ENCODE measurements around the gene NLN.
"Not testable (repeated sequence)": the region's sequence is repeated elsewhere in the genome, so short reads cannot be mapped to it uniquely, and the experiment has no call there.

The NLN gene

DNA sequence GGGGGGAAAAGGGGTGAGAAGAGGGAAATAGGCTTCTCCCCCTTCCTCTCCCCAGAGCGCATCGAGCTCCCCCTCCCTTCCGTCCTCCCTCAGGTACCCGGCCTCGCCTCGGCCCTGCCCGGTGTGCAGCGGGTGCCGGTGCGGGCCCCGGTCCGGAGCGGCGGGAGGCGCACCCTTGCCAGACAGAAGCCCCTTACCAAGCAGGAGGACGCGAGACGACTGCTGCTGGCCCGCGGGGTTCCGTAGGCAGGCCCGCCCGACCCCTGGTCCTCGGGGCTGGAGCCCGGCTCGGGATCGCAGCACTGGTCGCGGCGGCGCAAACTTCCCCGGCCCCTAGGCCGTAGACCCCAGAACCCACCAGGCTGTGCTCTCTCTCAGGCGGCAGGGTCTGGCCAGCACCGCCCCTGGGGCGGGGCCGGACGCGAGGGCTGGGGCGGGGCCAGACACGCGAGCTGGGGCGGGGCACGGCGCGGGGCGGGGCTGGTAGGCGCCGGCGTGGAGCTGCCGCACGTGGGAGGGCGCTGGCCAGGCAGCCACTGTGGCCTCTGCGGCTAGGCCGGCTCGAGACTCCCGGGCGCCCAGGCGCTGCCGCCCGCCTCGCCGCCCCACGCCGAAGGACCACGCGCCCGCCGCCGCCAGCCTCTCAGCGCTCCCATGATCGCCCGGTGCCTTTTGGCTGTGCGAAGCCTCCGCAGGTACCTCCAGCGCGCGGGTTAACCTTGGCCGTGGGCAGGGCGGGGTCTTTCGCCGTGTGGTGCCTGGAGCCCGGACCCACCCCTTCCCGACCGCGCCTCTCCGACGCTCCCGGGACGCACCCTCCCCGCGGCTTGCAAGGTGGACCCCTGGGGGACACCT, at the start of gene NLN, which contains the start of gene SGTB:
TSS of gene NLN (plus strand) at position 486 of the 855 bp plus-strand sequence. CDS start at position 655, 169 bp downstream.
TSS of gene SGTB (minus strand) at position 390 of the 855 bp plus-strand sequence. CDS start 1,302 bp downstream, outside the sequence.
- peak; percentile 60 for DNase-seq

DNA sequence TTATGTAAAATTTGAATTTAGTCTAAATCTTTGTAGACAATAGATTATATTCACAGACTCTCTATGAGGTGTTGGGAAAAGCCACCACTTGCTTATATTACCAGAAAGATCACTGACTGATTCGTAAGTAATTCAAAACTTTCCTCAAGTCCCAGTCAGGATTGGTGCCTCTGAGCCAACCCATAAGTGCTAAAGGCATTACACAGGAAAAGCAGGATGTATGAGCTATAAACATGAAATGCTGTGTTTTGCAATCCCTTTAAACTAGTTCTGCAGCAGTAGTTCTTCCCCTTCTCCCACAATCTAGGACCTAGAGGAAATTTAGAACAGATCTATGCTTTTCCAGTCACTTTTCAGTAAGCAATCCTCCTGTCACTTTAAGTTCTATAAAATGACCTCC, 49.2 kb upstream of the NLN start:
- DNase-seq = no peak

DNA sequence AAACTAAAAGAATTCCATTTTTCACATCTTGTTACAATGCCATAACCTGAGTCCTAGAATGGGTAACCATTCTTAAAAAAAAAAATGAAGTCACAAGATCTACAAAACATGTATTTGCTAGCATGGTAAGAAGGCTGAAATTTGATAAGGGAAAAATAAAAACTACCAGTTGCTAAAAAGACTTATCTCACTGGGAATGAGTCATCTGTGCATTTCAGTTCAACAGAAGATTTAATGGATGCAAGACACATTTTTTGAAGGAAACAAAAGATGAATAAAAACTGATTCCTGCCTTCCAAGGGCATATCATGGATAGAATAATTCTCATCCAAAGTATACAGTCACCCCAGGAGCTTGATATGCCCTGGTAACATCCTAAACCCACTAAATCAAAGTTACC, 47.3 kb upstream of the NLN start:
- DNase-seq = no peak

DNA sequence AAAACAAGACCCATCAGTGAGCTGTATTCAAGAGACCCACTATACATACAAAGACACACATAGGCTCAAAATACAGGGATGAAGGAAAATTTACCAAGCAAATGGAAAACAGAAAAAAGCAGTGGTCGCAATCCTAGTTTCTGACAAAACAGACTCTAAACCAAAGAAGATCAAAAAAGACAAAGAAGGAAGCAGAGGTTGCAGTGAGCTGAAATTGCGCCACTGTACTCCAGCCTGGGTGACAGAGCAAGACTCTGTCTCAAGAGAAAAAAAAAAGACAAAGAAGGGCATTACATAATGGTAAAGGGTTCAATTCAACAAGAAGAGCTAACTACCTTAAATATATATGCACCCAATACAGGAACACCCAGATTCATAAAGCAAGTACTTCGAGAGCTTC, 45.9 kb upstream of the NLN start:
- not testable (repeated sequence) for DNase-seq

DNA sequence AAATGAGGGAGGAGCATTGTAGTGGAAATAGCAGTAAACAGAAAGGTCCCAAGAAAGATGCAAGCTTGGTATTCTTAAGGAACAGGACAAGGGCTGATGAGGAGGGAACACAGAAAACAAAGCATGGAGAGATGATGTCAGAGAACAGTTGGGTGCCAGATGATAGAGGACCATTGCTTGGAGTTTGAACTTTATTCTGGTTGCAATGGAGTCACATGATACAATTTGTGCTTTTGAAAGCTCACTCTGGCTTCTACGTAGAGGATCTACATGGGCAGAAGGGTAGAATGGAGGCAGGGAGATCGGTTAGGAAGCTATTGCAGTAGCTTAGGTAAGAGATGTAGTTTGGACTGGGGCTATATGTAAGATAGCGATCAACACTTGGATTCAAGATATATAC, 39.9 kb upstream of the NLN start:
- no peak for DNase-seq

DNA sequence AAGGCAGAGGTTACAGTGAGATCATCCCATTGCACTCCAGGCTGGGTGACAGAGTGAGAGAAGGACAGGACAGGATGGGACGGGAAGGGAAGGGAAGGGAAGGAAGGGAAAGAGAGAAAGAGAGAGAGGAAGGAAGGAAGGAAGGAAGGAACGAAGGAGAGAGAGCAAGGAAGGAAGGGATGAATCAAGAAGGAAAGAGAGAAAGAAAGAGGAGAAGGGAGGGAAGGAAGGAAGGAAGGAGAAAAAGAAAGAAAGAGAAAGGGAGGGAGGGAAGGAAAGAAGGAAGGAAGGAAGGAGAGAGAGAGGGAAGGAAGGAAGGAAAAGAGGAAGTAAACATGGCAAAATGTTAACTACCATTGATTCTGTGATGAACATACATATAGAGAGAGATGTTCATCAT, 28.9 kb upstream of the NLN start:
- no peak for DNase-seq

DNA sequence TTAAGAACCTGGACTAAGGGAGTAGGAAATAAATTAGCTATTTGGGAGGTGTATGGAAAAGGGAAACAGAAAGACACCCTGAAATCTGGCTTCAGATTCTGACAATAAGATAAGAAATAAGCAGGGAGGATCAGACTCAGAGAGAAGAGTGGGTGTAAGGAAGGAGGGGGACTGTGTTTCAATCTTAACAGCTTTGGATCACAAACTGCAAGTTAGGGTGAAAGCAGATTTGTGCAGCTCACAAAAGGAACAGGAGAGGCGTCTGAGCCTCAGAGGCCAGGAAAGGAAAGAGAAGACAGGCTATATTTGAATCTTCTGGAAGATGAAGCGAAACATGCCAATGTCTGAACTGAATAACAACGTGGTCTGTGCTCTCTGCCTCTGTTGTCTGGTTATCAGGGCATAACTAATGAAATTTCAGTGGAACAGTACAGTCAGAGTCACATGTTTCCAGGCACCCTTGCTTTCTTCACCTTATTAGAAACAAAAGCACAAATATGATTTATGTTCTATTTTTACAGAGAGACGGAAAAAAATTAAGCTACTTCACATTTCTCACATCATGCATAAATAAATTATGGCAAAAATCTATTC, 26.7 kb upstream of the NLN start:
- DNase-seq = no peak

DNA sequence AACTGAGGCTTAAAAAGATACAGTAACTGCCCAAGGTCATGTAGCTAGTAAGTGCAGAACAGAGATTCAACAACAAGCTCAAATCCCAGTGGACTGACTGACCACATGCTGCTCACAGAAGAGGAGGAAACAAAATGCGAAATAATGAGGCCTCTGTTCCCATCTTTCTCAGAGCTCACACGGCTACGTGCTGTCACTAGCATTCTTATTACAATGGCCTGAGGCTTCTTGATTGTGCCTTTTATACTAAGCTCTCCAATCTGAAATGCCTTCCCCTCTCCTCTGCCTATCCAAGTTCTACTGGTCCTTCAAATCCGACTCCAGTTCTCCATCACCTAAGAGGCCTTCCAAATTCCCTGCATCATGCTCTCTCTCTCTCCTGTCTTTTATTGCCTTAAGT, 26.1 kb upstream of the NLN start:
- no peak for DNase-seq

DNA sequence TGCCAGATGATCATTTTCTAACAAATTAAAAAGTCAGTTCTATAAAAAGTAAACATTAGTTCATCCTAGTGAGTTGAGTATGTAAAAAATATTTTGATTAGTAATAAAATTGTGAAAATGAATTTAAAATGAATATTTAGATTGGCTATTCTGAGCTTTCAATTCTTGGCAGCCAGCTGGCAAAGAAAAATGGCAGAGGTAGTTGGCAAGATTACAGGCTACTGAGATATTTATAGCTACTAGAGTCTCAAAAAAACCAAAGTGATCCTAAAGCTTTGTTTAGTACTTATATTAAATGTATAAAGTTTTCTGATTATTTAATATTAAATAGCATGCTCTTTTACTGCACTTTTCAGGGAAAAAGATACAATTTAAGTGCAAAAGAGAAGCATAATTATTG, 25.1 kb upstream of the NLN start:
- DNase-seq = no peak

DNA sequence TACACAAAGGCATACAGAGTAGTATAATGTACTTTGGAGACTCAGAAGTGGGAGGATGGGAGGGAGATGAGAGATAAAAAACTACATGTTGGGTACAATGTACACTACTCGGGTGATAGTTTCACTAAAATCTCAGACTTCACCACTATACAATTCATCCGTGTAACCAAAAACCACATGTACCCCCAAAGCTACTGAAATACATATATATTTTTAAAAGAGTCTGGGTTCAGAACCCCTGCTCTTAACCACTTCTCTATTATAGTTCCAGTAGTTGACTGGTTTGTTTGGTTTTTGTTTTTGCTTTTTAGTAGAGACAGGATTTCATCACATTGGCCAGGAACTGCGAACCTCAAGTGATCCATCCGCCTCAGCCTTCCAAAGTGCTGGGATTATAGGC, 22.7 kb upstream of the NLN start:
- DNase-seq = no peak

DNA sequence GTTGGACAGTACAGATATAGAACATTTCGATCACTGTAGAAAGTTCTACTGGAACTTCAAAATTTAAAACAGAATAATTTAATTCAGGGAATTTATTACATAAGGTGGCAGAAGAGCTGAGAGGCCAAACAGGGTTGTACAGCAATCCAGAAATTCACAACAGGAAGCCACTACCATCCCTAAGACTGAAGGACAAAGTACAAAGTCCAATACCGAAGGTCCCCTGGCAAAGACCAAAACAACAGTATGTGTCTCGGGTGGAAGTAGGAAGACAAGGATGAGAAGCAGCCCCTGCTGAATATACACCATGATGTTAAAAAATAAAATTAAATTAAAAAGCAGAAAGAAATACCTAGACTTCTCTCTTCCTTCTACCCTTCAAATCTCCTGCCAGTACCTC, 20.0 kb upstream of the NLN start:
- DNase-seq = no peak

DNA sequence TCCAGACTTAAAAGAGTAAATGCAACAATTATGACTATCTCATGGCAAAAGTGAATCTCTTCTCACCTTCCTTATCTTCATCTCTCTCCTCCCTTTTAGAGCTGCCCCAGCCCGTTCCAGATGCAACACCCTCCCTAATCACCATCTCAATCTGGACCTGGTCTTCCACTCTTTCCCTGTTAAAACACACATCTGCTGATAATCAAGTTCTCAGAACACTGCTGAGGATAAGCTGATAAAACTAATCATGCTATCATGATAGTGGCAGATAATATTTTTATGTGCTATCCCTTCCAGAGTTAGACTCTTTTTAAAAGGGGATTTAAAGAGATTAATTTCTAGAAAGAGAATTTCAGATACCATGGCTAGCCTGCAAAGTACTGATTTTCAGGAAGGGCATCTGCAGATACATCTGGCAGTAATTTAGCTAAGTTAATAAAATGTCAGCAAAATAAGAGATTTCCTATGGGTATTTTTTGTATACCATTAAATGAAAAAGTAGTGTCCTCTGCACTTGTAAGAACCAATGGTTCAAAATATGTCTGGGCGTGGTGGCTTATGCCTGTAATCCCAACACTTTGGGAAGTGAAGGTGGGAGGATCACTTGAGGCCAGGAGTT, 17.3 kb upstream of the NLN start:
- DNase-seq = no peak

DNA sequence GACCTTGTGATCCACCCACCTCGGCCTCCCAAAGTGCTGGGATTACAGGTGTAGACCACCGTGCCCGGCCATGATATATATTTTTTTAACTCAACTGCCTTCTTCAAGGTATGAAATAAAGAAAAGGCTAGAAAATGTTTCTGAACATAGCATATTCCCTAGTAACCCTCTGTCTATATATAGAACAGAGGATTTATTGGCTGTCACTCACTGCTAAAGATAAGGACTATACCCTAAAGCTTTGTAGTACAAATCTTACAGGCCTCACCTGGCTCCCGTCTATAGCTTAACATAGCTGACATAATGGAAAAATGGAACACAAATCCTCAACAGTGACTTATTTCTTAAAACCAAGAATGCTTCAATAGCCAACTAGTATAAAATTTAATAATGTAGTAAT, 14.3 kb upstream of the NLN start:
- no peak for DNase-seq

DNA sequence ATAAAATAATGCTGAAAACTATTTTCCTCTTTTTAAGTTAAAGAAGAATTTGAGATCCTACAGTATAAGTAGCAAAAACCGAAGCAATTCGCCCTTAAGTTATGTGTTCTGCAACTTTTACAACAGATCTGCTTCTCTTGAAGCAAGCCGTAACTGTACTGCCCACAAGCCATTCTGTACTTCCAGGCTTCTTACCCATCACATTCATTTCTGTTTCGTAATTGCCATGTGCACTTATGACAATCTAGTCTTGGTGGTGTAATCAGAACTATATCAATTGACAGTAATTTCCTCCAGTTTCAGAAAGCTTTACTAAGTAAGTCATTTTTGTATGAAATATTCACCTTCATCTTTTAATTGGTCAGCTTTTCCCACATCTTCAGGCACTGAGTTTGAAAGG, 13.9 kb upstream of the NLN start:
- no peak for DNase-seq

DNA sequence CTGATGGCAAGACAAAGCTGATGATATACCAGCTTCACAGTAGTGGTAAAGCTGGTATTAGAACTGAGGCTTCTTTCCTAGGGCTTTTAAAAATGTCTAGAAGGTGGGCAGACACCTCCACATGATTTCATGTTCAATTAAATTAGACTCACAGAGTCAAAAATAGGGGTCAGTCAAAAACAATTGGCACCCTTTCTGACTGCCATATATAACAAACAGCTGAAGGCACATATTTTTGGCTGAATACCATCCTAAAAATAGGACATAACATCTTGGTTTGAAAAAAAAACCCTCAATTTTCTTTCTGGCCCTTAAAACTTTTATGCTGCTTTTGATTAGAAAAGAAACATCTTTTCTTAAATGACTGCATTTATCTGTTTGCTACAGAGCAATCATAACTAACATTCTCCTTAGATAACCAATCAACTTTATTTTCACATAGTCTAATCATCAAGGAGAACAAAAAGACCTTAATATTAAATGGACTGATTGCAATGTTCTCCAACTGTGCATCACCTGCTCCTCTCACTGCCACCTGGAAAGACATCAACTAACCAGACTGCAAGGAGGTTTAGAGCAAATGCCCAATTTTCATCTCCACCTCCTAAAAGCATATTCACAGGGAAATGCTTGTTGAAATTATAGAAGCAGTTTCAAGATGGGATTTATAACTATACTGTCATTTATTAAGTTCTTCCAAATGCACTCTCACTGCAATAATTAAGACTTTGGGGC, 3.3 kb upstream of the NLN start:
- no peak for DNase-seq

DNA sequence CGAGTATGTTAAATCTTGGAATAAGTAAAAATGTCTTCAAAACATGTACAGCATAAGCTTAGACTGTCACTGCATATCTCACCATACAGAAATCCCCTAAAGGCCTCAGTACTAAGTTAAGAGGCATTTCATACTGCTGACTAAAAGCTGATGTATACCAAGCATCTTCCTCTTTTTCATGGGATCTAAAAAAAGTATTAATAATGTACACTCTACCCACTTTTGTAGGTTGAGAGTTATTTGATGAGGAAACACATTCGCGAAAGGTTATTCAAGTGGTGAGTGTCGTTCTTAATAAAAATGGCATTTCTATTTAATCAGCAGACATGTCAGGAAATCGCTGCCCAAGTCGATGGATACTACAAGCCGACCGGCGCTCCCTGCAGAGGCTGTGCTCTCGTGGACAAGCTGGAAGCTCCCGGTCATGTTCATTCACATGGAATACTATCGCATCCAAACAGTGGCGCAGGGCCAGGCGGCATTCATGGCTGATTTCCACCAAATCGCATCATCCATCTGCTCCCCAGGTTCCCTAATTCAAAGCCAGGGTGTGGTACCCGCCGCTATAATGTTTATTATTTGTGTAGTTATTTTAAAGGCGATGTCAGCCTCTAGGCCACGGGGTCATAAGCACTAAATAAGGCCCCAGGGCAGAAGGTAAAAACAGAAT, 820 bp upstream of the NLN start:
- DNase-seq = peak; percentile 52

DNA sequence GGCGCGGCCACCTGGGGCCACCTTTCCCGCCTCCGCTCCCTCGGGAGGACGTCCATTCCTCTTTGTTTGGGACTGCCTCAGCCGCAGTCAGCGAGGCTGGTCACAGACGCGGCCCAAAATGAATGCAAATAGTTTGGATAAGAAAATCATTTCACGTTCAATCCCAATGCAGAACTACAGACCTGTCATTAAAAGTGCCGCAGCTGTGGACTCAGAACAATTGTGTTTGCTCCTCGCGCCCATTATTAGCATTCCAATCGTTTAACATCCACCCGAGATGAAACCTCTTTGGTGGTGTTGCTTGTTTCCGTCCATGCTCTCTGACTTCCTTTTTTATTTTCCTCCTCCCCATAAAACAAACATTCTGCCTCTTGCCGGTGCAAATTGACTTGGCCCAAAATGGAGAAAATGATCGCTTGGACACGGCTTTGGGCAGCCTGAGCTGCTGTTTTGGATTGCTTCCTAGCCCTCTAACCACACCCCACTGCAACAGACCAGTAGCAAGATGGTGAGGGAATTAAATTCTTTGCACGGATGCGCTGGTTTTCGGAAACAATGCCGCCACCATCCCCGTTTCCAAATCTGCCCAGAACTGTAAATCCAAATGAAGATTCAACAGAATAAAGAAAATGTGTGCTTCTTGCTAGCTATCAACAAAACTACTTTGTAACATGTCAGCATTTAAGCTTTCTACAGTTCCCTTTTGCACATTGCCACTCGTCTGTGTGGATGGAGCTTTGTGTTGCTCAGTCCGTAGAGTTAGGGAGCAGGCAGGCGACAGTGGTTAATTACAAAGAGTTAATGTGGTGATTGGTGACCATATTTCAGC, 784 bp downstream of the NLN start:
- DNase-seq = peak; percentile 32

DNA sequence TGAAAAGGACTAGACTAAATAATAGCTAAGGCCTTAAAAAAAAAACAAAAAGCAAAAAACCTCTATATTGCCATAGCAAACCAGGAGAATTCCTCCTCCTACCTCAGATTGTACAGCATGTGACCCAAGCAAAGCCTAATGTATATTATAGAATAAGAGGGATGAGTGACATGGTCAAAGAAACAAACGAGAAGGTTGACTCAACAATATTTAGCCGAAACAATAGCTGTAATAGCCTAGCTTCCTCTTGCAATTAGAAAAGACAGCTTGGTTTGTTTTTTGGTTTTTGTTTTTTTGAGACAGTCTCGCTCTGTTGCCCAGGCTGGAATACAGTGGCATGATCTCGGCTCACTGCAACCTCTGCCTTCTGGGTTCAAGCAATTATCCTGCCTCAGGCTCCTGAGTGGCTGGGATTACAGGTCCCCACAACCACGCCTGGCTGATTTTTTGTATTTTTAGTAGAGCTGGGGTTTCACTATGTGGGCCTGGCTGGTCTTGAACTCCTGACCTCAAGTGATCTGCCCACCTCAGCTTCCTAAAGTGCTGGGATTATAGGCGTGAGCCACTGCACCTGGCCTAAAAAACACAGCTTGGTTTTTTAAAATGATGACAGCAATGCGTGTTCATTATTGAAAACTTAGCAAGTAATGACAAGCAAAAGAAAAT, 5.6 kb downstream of the NLN start:
- DNase-seq = no peak

DNA sequence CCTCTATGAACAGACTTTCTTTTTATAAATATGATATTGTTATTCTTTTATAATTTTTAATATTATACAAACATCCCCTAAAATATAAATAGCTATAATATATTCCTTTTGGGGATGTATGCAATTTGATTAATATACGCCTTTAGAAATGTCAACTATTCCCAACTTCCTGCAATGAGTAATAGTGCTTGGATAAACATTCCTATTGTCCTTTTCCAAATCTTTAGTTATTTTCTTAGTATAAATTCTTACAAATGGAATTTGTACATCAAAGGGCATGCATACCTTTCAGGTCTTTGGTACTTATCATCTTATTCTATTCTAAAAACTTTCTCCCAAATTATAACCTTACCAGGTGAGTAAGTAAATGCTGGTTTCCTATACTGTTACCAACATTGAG, 6.2 kb downstream of the NLN start:
- no peak for DNase-seq

DNA sequence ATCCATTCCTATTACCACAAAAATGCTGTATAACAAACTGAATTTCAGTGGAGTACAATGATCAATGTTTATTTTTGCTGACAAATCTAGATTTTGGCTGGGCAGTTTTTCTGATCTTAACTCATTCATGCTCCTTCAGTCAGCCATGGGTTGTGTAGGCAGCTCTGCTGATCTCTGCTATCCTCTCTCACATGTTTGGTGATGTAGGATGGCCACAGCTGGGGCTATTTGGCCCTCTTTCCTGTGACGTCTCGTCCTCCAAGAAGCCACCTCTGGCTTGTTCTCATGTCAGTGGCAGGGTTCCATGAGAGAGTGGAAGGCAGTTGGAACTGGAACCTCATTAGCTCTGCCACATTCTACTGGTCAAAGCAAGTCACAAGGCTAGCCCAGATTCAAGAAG, 8.9 kb downstream of the NLN start:
- DNase-seq = no peak

DNA sequence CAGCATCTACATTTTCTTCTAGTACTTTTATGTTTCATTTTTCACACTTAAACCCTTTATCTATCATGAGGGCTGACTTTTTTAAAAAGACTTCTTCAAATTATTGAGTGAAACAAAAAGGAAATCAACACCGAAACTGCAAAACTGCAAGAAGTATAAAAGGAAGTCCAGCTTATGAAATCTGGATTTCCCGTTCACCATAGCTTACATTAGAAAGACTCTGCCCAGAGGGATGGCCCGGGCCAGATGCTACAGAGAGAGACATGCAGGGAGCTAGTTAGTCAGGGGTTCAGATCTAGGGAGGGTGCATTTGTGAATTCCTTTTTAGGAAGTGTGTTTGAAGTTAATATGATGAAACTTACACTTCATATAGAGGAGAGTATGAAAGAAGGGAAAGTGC, 10.0 kb downstream of the NLN start:
- DNase-seq = not testable (repeated sequence)

Data from NCI-H1092 treated with DMSO at 0.1 percent for 48 hours (cell line).